SJSA1 (cell line): ENCODE data around the gene ZNF117. TPM values are rescaled to one million over a fixed set of nuclear protein-coding genes. Genes with fewer than 3 reads are reported as not detected.

Experiments used
- total RNA-seq: library from RNA; depleted of rRNA; stranded (reverse); fragments of >200 nt; shearing (Covaris generic); gene quantifications from 2 replicates; pipeline ENCODE4 v1.2.3, GENCODE V29; 2014; rRNA removed

Gene ZNF117
- total RNA-seq, 1 experiment from 2014 or later: 2.8 TPM

Other genes with a start within 250 kb of the ZNF117 start
- gene ZNF138, start 196.6 kb downstream of the ZNF117 start, total RNA-seq: 6.9 and 9.1 TPM in 2 replicates
- gene ZNF273, start 87.8 kb downstream of the ZNF117 start, total RNA-seq: 2.9 and 4.5 TPM in 2 replicates
- 1.5 and 4.0 TPM in 2 replicates for gene ERV3-1, start 15.7 kb upstream of the ZNF117 start, total RNA-seq